Prostate gland (tissue), 2 donors: Measurements from ENCODE around the gene NREP. TPM values are rescaled to one million over a fixed set of nuclear protein-coding genes. Genes with fewer than 3 reads are reported as not detected.

Experiments
- DNase-seq: peaks from one replicate; pipeline ENCODE4 v3.0.0-alpha.2; 2019; ENCODE audit warnings: low spot score
- H3K27ac ChIP-seq, 2 donors: fragments of 200-600 bp; sonication (generic); 2 replicates each; pipeline ENCODE4 v1.5.1; 2017 to 2019
- H3K27me3 ChIP-seq: fragments of 200-600 bp; sonication (generic); replicated peaks from 2 replicates; pipeline ENCODE4 v1.5.1; 2019; ENCODE audit not compliant: insufficient read depth
- H3K36me3 ChIP-seq, 2 donors: fragments of 200-600 bp; sonication (generic); 1 replicate in 1 of 2; 2 replicates in 1 of 2; pipeline versions ENCODE4 v1.5.1 to v1.8.1; 2017 to 2019
- H3K4me1 ChIP-seq: fragments of 200-600 bp; sonication (generic); replicated peaks from 2 replicates; pipeline ENCODE4 v1.5.1; 2019
- H3K4me3 ChIP-seq, 2 donors: fragments of 200-600 bp; sonication (generic); 2 replicates each; pipeline ENCODE4 v1.5.1; 2017 to 2019
- H3K9me3 ChIP-seq: fragments of 200-600 bp; sonication (generic); 2 replicates; pipeline ENCODE4 v1.5.1; 2017
- CTCF ChIP-seq, 4 experiments: fragments of 200-600 bp in 2 of 4; fragments of 450-650 bp in 2 of 4; sonication (generic) in 2 of 4; IDR thresholded peaks; 1 replicate in 3 of 4; 2 replicates in 1 of 4; pipeline ENCODE4 v1.5.1; 2016 to 2019; ENCODE audit warnings: antibody characterized with exemption in 4 of 4, mild to moderate bottlenecking in 2 of 4, moderate library complexity in 2 of 4
- POLR2A ChIP-seq: fragments of 450-650 bp; IDR thresholded peaks from one replicate; pipeline ENCODE4 v1.6.1; 2016; ENCODE audit warnings: antibody characterized with exemption, mild to moderate bottlenecking
- POLR2AphosphoS5 ChIP-seq: sonication (generic); formaldehyde crosslinking; IDR thresholded peaks from one replicate; pipeline ENCODE4 v1.6.1; 2017; ENCODE audit warnings: antibody characterized with exemption
- WGBS: methylation state at CpG from one replicate; pipeline ENCODE4 v1.1.5; 2018; 5-methylcytosine and 5-hydroxymethylcytosine counted together
- intact Hi-C: fragments of 100-400 bp; cut with DNase I; formaldehyde crosslinking; loops from one replicate; pipeline ENCODE4 v1.14.2; 2022
- total RNA-seq, 2 donors: library from RNA; depleted of rRNA; stranded (reverse); fragments of >200 nt; gene quantifications; one replicate each; pipeline ENCODE4 v1.1.0, GENCODE V29; 2016

Gene NREP
- 10 to 100 TPM in 1 of 2 donors, 1 to 10 TPM in 1; 7.6 to 28.2 TPM for total RNA-seq

- WGBS: 4% methylated on average over 12 of the region's 12 CpGs
- Histone ChIP-seq H3K36me3 (no peaks in the 10 kb centered on the region), H3K27ac (peak within 1 kb of the TSS; percentile 76 to 83), H3K4me3 (peak within 1 kb of the TSS; percentile 45 to 60), H3K27me3 (no peaks in the 10 kb centered on the region), H3K4me1 (no peaks in the 10 kb centered on the region), H3K9me3 (no peaks in the 10 kb centered on the region)
- peak; percentile 48 for DNase-seq
- TF ChIP-seq POLR2AphosphoS5 (no peak), POLR2A (no peak), CTCF (IDR thresholded peaks at IDR 0.05) (no peak)
- intact Hi-C loops: loop anchor here (2.0 to 10.0 kb wide), 5 partner anchors 14 to 388 kb away; partner anchors contain the start of gene STARD4
Observed at GRCh38 chr5:111756581-111757354, at the start of gene NREP. Gene NREP, minus strand, starts transcription at chr5:111757194. Its CDS starts 1,422 bp downstream, at chr5:111755772.

- no peaks in the 10 kb centered on the region for H3K9me3 ChIP-seq
- TF ChIP-seq POLR2A: no peak
- no peaks in the 10 kb centered on the region for H3K36me3 ChIP-seq
- H3K27me3 ChIP-seq: no peaks in the 10 kb centered on the region
- intact Hi-C loops: no loop called here
- no peak for DNase-seq
- no peaks in the 10 kb centered on the region for H3K4me1 ChIP-seq
- H3K27ac ChIP-seq: no peak overlapping the region
- H3K4me3 ChIP-seq: no peak overlapping the region
- 70% methylated on average over 2 of the region's 2 CpGs for WGBS
Observed at GRCh38 chr5:111806753-111807152, 49.8 kb upstream of the NREP start.

GRCh38 chr5:111806156-111806555 lies 49.2 kb upstream of the NREP start:
- Histone ChIP-seq H3K9me3 (no peaks in the 10 kb centered on the region), H3K27ac (no peak overlapping the region), H3K27me3 (no peaks in the 10 kb centered on the region), H3K4me1 (no peaks in the 10 kb centered on the region), H3K36me3 (no peaks in the 10 kb centered on the region), H3K4me3 (no peak overlapping the region)
- intact Hi-C loops: no loop called here
- no peak for DNase-seq
- WGBS: 81% methylated on average over 2 of the region's 2 CpGs
- no peak for TF ChIP-seq POLR2AphosphoS5
- TF ChIP-seq CTCF (IDR thresholded peaks at IDR 0.05): no peak
- TF ChIP-seq POLR2A: no peak

- intact Hi-C loops: no loop called here
- no peak for DNase-seq
- Histone ChIP-seq H3K36me3 (no peaks in the 10 kb centered on the region), H3K27ac (no peak overlapping the region), H3K4me1 (no peaks in the 10 kb centered on the region), H3K27me3 (no peaks in the 10 kb centered on the region), H3K4me3 (no peak overlapping the region), H3K9me3 (no peaks in the 10 kb centered on the region)
- TF ChIP-seq POLR2A (no peak), POLR2AphosphoS5 (no peak)
- WGBS: 82% methylated on average over 2 of the region's 2 CpGs
Observed at GRCh38 chr5:111805071-111805470, 48.1 kb upstream of the NREP start.

- intact Hi-C loops: no loop called here
- H3K27me3 ChIP-seq: no peaks in the 10 kb centered on the region
- no peak overlapping the region for H3K27ac ChIP-seq
- WGBS: 90% methylated on average over 3 of the region's 3 CpGs
- no peak for DNase-seq
- TF ChIP-seq CTCF (IDR thresholded peaks at IDR 0.05): no peak
- no peak for TF ChIP-seq POLR2A
- no peak for TF ChIP-seq POLR2AphosphoS5
- H3K9me3 ChIP-seq: no peaks in the 10 kb centered on the region
- H3K4me3 ChIP-seq: no peak overlapping the region
- H3K36me3 ChIP-seq: no peaks in the 10 kb centered on the region
- no peaks in the 10 kb centered on the region for H3K4me1 ChIP-seq
Observed at GRCh38 chr5:111800351-111800750, 43.4 kb upstream of the NREP start.

- no peak overlapping the region for H3K27ac ChIP-seq
- no peak for DNase-seq
- no peaks in the 10 kb centered on the region for H3K9me3 ChIP-seq
- H3K4me1 ChIP-seq: no peaks in the 10 kb centered on the region
- no peak for TF ChIP-seq POLR2AphosphoS5
- TF ChIP-seq POLR2A: no peak
- TF ChIP-seq CTCF (IDR thresholded peaks at IDR 0.05): no peak
- H3K4me3 ChIP-seq: no peak overlapping the region
- intact Hi-C loops: no loop called here
- WGBS: 77% methylated on average over 1 of the region's 1 CpG
- H3K27me3 ChIP-seq: no peaks in the 10 kb centered on the region
- no peaks in the 10 kb centered on the region for H3K36me3 ChIP-seq
Observed at GRCh38 chr5:111795142-111795541, 38.1 kb upstream of the NREP start.
